NT2/D1 (cell line): Measurements from ENCODE around the gene GRIN2C.

Source experiments
- SUZ12 ChIP-seq: IDR thresholded peaks from 2 replicates; pipeline ENCODE4 v1.6.1; 2011; ENCODE audit not compliant: insufficient read length, insufficient read depth; ENCODE audit errors: extremely low read depth
- YY1 ChIP-seq: IDR thresholded peaks from 2 replicates; pipeline ENCODE4 v1.6.1; 2011; ENCODE audit not compliant: insufficient read length, insufficient read depth
- ZNF274 ChIP-seq: IDR thresholded peaks from 2 replicates; pipeline ENCODE4 v1.6.1; 2011; ENCODE audit warnings: mild to moderate bottlenecking, low read depth, low read length

- TF ChIP-seq YY1 (no peak), ZNF274 (no peak), SUZ12 (no peak)
These were observed 40.5 kb upstream of the GRIN2C start for GRCh38 chr17:74900208-74900607.
